ENCODE data around the gene UCK1.
"Not testable (repeated sequence)": the region's sequence is repeated elsewhere in the genome, so short reads cannot be mapped to it uniquely, and the experiment has no call there.

UCK1 gene

DNA sequence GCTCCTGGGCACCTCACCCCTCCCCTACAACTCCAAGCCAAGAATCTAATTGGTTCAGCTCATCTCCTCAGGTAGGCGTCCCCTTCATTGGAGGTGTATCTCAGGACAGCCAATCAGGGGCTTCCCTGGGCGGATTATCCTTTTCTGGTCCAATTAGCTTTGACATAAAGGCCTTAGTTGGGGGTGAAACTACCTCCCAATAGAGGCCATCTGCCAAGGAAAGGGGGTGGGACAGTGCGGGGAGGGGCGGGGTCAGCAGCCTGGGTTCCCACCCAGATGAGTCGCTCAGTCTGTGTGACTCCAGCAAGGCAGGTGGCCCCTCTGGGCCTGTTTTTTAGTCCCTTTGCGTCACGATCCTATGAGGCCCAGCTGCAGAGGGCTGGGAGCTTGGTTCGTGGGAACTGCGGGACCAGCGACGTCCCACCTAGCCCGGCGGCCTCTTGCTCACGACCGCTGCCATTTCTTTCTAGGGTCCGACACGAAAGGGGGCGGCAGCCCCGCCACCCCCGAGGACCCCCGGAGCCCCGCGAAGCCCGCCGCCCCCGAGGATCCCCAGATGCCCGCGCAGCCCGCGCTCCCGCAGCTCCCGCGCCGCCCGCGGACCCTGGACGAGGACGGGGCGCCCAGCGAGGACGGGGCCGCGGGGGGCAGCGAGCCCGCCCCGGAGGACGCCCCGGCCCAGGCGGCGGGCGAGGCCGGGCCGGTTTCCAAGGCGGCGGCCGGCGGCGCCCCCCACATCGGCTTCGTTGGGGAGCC, 23.2 kb upstream of the UCK1 start:
- no peak for DNase-seq (ENCODE audit: low read depth)

DNA sequence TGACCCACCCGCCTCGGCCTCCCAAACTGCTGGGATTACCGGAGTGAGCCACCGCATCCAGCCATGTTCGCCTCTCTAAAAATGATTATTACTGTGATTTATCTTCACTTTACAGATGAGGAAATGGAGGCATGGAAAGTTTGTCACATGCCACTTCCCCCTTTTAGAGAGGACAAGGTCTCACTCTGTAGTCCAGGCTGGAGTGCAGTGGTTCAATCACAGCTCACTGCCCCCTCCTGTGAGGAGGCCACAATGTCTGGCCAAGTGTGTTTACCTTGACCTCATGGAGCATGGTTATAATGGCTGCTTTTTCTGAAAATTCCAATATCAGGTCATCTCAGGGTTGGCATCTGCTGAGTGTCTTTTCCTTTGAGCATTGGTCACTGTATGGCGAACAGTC, 21.0 kb upstream of the UCK1 start:
- no peak for DNase-seq (ENCODE audit: low read depth)

GRCh38 chr9:131550465-131550864, 19.4 kb upstream of the UCK1 start:
- not testable (repeated sequence) for DNase-seq (ENCODE audit: low read depth)

DNA sequence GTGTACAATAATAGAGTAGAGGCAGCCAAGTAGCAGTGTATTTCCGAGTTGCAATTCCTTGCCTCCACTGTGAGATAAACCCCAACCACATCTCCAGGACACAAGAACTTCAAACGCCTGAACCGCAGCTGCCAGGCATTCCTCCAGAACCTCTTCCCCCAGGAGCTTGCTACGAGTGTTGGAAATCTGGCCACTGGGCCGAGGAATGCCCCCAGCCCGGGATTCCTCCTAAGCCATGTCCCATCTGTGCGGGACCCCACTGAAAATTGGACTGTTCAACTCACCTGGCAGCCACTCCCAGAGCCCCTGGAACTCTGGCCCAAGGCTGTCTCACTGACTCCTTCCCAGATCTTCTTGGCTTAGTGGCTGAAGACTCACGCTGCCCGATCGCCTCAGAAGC, 18.1 kb upstream of the UCK1 start:
- DNase-seq (ENCODE audit: low read depth): not testable (repeated sequence)

DNA sequence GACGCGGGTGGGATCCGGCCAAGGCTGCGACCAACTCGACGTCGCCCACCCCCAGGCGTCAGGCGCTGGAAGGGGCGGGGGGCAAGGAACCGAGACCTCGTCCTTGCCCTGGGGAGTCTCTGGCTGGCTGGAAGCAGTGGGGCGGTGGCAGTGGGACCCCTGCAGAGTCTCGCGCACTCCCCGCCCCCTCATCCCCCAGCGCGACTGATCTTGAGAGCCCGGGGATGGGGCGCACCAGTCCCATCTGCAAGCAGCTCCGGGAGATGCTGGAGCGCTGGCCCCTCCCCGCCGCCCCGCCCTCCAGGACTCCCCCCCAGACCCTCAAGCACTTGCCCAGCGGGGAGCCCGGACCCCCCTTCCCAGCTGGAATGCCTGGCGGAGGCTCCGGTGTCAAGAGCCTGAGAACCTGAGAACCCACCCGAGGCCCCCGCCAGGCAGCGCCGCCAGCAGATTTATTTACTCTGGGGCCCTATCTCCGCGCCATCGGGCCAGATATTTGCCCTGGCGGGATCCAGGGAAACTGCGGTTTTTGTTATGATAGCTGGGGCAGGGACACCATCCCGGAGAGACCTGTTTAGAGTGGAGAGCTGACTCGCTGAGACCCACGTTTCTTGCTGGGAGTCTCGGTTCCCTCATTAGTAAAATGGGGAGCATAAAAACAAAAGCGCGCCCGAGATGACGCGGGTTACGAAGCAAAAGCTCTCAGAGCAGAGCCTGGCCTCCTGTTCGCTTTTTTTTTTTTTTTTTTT, 15.4 kb upstream of the UCK1 start:
- DNase-seq (ENCODE audit: low read depth): no peak

GRCh38 chr9:131545786-131546335, 14.8 kb upstream of the UCK1 start:
- no peak for DNase-seq (ENCODE audit: low read depth)

DNA sequence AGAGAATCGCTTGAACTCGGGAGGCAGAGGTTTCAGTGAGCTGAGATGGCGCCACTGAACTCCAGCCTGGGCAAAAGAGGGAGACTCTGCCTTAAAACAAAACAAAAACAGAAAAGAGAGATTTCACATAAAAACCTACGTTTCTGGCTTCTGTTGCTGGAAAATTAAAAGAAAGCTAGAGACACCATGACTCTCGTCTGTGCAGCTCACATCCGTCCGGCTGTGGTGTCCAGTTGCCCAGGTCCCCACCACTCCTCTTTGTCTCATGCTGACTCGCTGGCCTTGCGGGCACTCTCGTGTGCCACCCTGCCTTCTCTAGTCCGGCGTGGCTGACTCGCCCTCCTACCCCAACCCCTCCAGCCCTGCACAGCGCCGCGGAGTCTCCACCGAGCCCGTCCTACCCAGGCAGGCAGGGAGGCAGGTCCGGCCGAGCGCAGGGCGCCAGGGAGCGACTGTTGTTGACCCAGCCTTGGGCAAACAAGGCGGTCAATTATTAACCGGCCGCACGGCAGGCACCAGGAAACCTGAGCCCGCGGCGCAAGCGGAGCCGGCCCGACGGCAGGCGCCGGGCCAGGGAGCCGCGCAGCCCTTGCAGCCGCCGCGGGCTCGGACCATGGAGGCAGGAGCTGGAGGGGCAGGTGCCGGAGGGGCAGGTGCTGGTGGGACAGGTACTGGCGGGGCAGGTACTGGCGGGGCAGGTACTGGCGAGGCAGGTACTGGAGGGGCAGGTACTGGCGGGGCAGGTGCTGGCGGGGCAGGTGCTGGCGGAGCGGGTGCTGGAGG, 14.1 kb upstream of the UCK1 start, which contains the start of gene PRRT1B:
Gene PRRT1B, plus strand, starts transcription at position 521 of the 783 bp plus-strand sequence. Its CDS starts 93 bp downstream, at position 614.
- DNase-seq (ENCODE audit: low read depth): no peak

DNA sequence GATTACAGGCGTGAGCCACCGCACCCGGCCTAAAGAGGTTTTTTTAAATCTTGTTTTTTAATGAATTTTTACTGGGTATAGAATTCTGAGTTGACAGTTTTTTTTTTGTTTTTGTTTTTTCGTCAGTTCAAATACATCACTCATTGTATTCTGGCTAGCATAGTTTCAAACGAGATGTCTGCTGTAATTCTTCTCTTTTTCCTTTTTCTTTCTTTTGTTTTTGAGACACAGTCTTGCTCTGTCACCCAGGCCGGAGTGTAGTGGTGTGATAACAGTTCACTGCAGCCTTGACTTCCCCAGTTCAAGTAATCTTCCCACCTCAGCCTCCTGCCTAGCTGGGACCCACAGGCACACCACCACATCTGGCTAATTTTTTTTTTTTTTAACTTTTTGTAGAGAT, 12.1 kb upstream of the UCK1 start:
- DNase-seq (ENCODE audit: low read depth): no peak

GRCh38 chr9:131539223-131539923, 8.3 kb upstream of the UCK1 start:
- no peak for DNase-seq (ENCODE audit: low read depth)

GRCh38 chr9:131537946-131538345, 6.9 kb upstream of the UCK1 start:
- DNase-seq (ENCODE audit: low read depth): no peak

GRCh38 chr9:131534721-131535237, 3.7 kb upstream of the UCK1 start:
- DNase-seq (ENCODE audit: low read depth): no peak

GRCh38 chr9:131530546-131530919, 530 bp downstream of the UCK1 start:
- DNase-seq (ENCODE audit: low read depth): no peak

DNA sequence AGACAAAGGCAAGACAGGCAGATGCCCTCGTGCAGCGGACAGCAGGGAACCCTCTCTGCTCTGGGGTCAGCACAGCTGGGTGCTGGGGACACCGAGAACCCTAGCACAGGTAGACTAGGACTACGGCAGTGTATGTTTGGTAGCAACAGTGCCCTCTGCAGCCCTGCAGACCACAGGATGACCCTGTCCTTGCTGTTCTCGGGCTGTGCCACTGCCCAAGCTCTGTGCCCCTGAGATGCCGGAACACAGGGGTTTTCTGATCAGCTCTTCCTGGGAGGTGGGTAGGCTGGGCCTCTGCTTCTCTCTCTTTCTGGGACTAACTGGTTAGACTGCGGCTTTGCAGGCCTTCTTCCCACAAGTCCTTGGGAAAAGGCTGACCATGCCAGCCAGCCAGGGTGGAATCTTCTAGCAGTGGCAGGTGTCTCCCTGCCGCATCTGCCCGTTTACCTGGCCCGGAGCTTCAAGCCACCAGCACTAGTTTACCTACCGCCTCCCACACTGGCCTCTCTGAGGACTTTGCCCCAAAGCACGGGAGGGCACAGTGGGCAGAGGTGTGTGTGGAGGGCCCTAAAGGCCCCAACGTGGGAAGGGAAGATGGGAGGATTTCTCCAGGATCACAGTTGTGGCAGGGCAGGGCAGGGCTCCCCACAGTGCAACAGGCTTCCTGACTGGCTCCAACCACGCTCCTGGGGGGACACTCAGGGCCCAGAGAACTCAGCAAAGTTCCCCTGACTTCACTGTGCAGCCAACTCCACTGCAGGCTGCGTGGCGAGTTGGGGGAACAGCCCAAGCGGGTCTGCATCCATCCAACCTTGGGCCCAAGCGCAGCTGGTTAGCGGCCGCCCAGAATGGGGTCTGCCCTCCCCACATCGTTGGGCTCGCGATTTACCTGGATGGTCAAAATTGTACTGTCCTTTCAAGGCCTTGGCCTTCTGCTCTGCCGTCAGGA, 1.2 kb downstream of the UCK1 start:
- DNase-seq (ENCODE audit: low read depth): no peak

- no peak for DNase-seq (ENCODE audit: low read depth)
Measured at GRCh38 chr9:131528886-131529505, 2.1 kb downstream of the UCK1 start.

- no peak for DNase-seq (ENCODE audit: low read depth)
Measured at GRCh38 chr9:131528186-131528585, 2.9 kb downstream of the UCK1 start.

DNA sequence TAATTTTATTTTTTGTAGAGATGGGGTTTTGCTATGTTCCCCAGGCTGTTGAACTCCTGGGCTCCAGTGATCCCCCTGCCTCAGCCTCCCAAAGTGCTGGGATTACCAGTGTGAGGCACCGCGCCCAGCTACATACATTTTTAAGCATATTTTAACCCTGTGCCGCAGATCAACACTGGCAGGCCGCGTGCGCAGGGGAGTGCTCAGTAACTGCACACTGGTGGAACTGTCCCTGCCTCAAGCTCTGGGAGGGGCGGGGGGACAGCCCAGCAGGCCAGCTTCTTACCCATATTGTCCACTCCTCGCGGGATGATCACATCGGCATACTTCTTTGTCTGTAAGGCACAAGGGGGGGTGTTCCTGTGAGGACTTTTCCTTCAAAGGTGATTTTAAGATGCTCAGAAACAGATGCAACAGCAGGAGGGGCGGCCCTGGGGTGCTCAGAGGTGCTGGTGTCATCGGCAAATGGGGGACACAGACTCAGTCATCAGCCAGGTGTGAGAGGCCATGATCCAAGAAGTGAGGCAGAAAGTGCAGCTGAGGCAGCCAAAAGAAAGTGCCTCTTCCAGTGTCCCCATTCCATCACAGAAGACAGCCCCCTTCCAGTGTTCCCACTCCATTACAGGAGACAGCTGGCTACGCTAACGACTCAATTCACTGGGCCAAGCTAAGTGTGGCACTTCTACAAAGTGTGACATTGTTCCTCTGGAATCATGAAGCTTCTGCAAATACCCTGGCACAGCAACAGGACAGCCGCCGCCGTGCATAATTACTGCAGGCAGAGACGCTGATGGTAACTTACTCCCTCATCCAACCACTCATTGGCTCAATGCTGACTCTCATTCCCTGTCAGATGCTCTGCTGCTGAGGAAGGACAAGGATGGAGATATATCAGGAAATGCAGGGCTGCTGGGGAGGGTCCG, 5.2 kb downstream of the UCK1 start:
- DNase-seq (ENCODE audit: low read depth): no peak

DNA sequence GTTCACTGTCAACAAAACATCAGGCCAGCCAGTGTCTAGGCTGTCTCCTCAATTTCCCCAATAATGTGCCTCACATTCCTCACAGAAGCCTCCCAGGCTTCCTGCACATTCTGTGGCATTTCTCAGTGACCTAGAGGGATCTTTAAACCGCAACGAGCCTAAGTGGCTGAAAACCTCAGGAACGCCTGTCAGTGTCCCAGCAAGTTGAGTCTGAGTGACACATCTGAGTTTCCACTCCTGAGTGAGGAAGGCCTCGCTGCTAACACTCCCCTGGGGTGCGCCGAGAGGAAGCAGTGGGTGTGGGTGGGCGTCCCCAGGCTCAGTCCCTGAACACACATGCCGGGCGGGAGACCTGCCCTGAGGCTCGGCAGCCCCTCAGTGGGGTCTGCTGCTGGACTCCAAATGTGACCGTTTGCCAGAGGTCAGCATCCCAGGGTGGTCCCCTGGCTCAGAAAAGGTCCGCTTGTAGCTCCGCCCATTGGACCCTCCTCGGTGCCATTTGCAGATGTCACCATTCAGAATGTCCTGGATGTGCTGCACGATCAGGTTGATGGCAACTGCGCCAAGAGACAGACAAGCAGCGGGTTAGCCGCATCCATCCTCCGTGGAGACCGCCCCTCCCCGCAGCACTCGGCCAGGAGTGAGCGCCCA, 6.3 kb downstream of the UCK1 start:
- no peak for DNase-seq (ENCODE audit: low read depth)

Data from T-helper 22 cell (primary cell).